Inferior parietal cortex (tissue), 1 donor: ENCODE results near the gene IREB2.

Experiments used
- DNase-seq: peaks from one replicate; pipeline ENCODE4 v3.0.0-alpha.2; 2016; ENCODE audit errors: extremely low spot score

IREB2 gene

DNA sequence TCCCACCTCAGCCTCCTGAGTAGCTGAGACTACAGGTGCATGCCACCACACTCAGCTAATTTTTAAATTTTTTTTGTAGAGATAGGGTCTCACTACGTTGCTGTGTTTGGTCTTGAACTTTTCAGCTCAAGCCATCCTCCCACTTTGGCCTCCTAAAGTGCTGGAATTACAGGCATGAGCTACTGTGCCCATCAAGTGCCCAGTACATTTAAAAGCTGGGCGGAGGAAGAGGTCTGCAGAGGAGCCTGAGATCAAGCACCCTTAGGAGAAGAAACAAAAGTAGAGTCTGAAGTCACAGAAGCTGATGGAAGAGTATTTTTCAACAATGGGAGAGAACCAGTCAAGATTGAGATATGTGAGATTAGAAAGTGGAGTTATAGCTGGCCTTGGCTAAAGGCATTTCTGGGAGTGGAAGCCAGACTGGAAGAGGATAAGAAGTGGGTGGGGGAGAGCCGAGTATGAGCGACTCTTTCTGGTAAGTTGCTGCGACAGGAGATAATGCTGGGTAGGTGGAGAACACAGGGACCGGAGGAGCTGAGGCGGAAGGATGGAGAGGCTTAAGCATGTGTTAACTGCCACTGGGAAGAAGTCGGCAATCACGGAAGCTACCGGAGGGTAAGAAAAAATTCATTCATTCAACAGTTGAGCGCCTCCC, 782 bp upstream of the IREB2 start:
- DNase-seq = no peak

DNA sequence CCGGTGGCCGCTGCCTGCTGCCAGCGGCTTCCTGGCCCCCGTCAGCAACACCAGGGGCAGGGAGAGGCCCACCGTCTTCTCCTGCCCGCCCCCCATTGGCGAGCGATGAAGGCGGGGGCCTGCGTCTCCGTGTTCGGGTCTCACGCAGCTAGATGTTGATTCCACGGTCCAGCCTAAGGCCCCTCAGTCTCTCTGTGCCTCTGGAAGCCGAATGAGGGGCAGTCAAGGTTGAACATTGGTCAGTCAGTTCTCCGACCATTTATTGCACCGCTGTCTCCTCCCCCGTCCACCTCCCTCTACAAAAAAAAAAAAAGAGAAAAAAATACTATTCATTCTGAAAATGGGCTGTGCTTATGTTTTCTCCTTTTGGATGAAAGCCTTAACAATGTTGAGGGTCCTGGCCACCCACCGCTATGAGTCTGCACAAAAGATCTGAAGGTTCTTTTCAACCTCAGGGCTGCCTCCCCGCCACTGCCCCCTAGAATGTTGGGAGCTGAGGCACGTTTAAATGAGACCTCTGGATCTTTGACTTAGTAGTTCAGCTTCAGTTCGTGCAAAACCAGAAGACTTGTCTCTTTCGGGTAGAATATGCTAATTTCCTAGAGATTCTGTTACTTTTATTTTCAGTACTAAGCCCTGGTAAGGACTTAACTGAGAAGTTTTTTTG, 736 bp downstream of the IREB2 start:
- no peak for DNase-seq

DNA sequence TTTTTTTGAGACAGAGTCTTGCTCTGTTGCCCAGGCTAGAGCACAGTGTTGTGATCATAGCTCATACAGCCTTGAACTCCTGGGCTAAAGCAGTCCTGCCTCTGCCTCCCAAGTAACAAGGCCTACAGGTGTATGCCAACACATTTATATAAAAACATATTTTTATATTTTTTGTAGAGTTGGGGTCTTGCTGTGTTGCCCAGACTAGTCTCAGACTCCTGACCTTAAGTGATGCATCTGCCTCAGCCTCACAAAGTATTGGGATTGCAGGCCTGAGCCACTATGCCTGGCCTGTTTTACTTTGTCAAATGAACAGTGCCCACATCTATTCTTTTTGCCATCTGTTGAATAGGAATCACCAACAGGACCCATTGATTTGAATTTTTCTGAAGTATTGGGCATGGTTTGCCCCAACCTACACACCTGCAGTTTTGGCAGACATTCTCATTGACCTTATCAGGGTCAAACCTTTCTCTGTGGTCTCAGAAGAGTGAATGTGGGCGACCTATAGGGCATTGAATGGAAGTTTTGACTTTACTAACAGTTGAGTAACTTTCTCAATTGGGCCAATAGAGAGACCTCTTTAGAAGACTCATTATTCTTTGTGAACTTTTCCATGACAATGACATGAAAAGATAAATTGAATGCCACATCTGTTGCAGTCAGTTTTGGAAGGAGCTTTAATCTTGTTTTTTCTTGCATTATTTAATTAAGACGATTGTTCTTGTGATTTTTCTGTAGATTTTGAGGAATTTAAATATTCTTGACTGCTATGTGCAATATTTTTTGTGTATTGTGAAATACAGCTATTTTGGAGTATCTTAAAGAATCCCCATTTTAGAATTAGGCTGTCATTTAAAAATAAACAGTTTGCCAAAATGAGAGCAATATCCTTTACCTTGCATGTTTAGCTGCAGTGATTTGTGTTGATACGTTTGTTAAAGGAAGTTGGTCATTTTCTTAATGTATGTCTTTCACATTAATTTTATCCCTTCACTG, 2.7 kb downstream of the IREB2 start:
- DNase-seq = no peak

DNA sequence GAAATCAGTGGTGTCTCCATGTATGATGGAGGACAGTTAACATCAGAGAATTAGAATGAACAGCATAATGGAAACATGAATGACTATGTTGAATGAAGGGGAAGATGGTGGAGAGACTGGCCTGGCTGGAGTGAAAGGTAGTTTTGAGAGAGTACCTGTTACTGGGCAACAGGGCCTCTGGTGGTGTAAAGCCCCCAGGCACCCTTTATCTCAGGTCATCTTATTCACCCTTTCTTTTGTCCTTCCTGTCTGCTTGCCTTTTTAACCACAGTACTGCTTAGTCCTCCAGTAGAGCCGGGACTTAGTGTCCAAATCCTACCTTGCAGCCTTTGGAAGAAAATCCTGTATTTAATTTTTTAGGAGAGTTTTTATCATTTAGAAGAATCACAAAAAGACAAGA, 6.2 kb downstream of the IREB2 start:
- no peak for DNase-seq

DNA sequence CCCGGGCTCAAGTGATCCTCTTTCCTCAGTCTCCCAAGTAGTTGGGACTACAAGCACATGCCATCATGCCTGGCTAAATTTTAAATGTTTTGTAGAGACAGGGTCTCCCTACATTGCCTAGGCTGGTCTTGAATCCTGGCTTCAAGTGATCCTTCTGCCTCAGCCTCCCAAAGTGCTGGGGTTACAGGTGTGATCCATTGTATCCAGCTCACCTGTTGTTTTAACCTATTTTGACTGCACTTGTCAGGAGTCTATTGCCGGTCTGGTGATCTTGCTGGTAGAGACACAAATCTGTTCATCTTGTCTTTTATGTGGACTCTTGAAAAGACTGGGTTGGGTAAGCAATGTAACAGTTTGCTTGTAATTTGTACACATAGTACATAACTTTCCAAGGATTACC, 7.9 kb downstream of the IREB2 start:
- DNase-seq = no peak

DNA sequence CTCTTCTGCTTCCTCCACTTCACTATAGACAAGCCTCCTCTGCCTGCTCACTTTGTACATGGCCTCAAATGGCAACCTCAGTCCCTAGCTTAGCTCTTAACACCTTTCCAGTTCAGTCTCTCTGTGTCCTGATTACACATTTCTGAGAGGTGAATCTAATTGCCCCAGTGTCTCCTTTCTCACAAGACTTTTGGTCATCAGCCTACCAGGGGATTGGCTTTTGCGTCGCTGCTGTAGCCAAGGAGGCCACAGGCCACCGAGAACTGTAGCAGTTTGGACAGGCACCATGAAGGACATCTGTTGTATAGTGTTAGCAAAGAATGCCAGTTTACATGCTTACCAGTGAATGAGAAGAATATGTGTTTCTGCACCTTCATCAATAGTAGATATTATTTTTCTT, 8.5 kb downstream of the IREB2 start:
- DNase-seq = no peak

DNA sequence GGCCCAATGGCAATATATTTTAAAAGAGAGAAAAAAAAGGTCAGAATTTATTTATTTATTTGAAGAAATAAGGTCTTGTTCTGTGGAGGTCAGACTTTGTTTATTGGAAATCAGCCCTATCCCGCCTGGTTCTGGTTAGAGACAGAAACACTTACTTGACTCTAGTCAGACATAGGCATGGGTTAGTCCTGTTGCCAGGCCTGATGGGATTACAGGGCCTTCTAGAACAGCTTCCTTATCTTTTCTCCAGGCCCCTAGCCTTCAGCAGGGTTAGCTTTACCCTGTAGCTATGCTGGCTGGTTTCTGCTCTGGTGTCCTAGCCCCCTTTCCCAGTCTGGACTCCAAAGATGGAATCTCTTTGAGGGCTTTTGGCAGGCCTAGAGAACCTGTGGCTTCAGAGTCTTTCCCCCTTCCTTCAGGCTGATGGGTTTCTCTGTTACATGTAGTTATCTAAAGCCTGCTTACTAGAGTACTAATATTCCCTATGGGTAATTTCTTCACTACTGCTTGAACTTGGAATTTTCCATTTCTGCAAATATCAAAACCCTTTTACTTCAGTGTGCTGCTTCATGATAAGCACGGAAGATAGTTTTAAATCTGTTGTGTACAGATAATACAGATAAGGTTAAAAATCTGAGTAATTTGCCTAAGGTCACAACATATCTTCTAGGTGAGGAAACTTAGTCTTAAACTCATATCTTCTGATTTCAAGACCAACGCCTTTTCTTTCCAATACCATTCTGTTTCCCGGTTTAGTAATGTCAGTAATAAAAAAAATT, 10.6 kb downstream of the IREB2 start:
- no peak for DNase-seq

DNA sequence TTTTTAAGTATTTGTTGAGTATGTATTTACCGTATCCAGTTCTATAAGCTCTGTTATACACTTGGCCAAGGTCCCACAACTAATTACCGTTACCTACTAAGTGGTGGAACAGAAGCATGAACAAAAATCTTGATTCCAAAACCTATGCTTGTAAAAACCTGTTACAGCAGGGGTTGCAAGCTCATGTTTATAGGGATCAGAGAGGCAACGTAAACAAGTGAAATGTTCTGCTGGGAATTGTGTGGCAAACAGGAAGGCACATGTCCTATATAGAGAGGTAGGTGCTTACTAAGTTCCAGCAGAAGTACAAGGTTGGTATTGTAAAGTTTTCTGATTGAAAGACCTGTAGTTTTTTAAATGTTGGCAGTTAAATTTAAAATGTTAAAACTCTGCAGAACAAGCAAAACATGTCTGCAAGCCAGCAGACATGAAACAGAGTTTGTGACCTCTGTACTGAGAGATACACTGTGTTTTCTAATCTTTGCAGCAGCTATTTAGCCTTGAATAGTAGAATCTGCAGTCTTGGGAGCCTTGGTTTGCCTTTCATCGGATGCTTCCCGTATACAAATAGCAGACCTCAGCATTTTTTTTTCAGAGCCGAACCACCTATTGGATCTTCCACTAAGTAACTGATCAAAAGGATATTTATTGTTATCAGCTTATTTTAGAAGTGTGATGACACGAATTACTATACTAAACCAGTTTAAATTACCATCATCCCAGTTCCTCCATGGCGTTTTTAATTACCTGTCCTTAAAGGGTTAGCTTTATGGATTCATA, 11.4 kb downstream of the IREB2 start:
- DNase-seq = no peak

DNA sequence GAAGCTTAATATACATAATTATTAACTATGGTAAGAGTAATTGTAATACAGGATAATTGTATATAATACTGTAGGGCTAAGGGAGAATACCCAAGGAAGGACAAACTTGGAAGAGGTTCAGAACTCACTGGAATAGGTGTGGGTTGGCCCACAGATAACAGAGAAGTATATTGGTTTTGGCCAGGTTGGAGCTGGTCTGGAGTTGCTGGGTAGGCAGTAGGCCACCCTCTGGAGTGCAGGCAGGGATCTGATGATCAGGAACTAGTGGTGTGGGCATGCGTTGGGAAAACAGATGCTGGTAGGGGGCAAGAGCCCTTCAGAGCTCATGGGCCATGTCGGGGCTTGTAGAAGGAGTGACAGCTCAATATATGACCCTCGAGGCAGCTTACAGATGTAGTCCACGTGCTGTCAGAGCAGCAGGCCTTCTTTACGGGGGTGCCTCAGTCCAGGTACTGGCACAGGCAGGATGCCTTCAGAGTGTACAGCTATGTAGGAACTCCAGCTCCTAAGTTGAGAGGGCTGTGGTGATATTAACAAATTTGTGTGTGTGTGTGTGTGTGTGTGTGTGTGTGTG, 12.4 kb downstream of the IREB2 start:
- DNase-seq = no peak

DNA sequence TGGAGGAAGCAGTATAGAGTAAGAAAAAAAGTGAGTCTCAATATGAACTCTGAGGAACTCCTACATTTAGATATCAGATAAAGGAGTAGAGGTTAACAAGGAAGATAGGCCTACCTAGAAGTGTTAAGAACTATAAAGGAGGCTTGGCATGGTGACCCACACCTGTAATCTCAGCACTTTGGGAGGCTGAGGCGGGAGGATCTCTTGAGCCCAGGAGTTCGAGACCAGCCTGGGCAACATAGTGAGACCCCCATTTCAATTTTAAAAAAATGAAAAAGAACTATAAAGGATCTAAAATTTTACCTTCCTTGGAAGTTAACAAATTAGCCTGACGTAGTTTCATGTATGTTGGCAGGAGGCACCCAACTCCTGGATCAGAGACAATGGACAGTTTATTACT, 14.5 kb downstream of the IREB2 start:
- no peak for DNase-seq

DNA sequence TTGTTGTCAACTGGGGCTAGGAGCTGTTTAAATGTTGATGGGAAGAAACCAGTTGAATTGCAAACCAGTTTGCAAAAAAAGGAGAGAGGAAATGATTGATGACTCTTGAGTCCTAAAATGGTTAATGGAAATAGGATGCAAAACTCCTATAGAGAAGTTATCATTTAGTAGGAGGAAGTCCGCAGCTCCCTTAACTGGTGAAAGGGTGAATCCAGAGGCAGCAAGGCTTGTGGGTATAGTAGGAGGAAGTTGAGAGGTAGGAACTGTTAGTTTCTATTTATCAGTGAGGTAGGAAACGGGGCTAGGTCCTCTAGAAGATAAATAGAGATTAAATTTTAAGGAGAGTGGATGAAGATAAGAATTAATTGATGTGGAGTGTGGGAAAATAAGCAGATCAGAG, 15.4 kb downstream of the IREB2 start:
- no peak for DNase-seq

DNA sequence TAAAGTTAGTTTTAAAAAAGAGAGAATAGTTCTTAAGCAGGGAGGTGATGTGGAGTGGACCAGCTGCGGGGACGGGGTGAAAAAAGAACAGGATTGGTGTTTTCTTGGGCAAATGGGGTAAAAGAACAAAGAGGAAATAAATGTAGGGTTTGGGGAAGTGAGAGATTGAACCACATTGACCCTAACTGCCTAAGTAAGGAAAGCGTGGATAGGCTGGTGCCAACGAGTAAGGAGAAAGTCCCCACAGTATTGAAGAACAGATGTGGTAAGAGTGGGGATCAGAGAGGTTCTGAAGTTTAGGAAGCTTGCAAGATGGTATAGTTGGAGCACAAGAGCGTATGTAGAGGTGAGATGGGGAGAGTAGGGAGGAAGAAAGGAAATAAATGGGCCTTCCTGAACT, 17.0 kb downstream of the IREB2 start:
- DNase-seq = no peak

DNA sequence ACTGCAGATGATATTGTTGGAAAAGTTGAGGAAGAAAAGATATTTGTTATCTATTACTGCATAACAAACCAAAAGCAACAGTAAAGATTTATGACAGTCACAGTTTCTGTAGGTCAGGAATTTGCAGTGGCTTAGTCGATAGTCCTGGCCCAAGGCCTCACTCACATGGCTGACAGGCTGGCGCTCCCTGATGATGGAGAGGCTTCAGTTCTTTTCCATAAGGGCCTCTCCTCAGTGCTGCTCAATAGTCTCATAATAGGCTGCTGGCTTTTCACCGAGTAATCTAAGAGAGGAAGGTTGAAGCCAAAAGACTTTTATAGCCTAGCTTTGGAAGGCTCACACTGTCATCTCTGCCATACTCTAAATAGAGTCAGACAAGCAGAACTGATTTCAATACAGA, 17.7 kb downstream of the IREB2 start:
- DNase-seq = no peak

DNA sequence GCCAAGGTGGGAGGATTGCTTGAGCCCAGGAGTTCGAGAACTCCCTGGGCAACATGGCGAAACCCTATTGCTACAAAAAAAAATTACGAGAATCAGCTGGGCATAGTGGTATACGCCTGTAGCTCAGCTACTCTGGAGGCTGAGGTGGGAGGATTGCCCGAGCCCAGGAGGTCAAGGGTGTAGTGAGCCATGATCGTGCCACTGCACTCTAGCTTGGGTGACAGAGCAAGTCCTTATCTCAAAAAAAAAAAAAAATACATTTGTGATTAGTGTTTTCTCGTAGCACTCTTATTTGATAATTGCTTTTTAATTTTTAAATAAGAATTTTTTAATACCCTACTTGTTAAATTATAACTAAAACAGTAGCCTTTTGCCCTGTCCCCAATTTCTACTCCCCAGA, 18.4 kb downstream of the IREB2 start:
- DNase-seq = no peak

DNA sequence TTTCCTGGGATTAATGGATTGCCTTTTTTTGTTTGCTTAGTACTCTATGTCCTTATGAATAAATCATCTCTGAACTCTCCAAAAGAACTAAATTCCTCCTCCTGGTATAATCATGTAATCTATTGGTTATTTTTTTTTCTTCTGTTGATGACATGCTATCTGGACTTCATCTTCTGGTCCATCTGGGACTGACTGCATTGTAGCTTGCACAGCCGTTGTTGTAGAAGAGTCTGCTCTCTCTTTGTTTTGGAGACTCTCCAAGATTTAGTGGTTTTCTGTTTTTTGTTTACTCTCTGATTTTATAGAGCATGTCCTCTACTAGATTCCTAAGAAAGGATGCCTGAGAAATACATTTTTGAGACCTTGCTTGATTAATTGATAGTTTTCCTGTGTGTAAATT, 19.1 kb downstream of the IREB2 start:
- no peak for DNase-seq

DNA sequence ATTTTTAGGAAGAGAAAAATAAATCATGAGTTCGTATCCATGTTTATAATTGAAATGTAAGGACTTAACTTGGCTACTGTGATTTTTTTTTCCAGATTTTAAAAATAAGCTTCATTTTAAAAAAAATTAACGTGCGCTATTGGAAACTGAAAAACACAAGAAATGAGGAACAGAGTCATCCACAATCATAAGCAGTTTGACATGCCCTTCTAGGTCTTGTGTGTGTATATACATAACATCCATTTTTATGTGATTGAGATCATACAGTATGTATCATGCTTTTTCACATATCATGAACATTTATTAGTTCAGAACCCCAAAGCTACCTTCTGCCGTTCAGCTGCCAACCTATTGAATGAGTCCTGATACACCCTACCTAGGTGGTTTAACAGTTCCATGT, 22.7 kb downstream of the IREB2 start:
- no peak for DNase-seq

DNA sequence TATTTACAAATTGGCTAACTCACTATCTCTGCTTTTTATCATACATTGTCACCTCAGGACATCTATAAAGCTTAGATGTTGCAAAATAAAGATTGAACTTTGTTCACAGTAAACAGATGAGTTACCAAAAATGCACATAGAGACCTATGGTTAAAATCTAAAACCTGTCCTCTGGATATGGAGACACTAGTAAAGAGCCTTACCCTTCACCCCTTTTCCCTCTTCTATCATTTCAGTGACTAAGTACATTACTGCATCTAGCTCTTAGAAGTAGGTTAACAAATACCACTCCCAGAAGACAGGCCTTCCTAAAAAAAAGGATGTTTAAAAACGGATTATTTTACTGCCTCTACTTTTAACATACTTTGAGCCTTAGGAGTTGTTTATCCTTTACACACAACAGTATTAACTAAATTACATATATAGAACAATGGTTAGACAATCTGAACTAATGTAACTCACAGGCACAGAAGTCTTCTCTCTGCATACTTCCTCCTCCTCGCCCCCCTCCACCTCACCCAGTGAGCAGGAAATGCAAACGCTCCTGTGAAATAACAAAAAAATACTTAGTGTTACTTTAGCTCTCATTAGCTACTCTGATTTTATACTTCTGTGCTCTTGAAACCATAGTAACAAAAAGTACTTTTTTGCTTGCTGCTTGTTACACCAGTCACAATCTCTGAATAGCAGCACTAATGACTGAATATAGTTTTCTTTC, 23.3 kb downstream of the IREB2 start:
- DNase-seq = no peak

DNA sequence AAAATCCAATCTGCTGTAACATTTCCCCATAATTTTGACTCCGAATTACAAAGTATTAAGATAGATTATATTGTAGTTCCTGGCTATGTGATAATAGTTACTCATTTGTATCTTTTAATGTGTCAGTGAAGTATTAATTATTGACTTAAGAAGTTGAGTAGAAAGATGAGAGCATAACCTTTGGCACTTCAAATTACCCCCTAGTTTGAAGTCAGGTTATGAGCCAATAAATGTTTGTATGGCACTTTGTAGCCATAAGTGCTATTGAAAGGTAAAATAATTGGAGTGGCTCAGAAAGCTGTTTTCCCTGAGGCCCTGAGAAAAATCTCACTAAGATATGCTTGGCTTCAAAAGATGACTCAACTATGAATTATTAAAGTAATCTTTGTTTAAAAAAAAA, 31.0 kb downstream of the IREB2 start:
- no peak for DNase-seq

DNA sequence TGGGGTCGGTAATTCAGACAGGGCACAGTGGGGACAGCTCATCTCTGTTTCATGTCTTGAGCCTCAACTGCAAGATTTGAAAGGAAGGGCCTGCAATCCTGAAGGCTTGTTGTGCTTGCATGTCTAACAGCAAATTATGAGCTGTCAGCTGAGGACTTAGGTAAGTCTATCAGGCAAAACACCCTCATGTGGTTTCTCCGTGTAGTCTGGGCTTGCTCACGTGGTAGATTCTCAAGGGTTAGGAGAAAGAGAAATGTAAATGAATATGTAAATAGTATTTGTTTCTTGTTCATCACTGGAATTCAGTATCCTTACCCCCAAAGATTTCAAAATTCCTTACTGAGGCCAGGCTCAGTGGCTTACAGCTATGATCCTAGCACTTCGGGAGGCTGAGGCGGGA, 39.3 kb downstream of the IREB2 start:
- DNase-seq = no peak

DNA sequence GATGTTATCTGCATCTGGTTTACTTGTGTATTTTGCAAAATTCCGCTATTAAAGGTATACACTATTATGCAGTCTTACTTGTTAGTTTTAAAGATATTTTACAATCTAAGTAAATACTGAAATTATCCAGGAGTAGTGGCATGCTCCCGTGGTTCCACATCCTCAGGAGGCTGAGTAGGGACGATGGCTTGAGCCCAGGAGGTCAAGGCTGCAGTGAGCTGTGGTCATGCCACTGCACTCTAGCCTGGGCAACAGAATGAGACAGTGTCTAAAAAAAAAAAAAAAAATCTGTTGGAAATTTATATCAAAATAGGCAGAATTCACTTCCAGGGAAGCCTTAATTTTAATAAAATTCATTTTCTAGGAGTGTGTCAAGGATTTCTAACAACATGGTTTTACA, 41.6 kb downstream of the IREB2 start:
- no peak for DNase-seq
